Inflammatory macrophage (primary cell): ENCODE results near the gene CFAP61.
A peak's percentile ranks its signal among the peaks of the same experiment; 100 is the strongest.
"Not testable (repeated sequence)": the region's sequence is repeated elsewhere in the genome, so short reads cannot be mapped to it uniquely, and the experiment has no call there.

Source experiments
- DNase-seq, 2 donors: peaks; one replicate each; pipeline ENCODE4 v3.0.0-alpha.2; 2020 to 2022

Gene CFAP61

DNA sequence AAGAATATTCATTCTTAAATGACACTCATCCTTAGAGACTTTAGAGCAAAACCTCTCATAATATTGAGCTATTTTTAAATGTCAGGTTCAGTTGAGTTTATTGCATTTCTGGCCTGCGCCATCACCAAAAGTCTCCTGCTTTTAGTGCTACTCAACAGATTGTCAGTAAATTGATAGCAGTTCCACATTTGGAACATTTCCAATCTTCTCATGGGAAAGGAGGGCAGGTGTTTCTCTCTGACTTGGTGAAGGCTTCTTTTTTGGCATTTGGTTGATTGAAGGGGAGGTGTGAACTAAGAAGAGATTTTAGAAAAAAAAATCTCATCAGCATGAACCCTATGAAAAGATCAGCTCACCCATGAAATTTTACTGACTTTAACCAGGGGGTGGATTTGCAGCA is 189.6 kb downstream of the CFAP61 start:
- DNase-seq: no peak

DNA sequence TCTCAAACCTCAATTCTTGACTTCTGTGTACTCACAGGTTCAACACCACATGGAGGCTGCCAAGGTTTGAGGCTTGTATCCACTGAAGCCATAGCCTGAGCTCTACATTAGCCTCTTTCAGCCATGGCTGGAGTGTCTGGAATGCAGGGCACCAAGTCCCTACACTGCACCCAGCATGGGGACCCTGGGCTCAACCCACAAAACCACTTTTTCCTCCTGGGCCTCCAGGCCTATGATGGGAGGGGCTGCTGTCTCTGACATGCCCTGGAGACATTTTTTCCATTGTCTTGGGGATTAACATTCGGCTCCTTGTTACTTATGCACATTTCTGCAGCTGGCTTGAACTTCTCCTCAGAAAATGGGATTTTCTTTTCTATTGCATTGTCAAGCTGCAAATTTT is 192.1 kb downstream of the CFAP61 start:
- not testable (repeated sequence) for DNase-seq

DNA sequence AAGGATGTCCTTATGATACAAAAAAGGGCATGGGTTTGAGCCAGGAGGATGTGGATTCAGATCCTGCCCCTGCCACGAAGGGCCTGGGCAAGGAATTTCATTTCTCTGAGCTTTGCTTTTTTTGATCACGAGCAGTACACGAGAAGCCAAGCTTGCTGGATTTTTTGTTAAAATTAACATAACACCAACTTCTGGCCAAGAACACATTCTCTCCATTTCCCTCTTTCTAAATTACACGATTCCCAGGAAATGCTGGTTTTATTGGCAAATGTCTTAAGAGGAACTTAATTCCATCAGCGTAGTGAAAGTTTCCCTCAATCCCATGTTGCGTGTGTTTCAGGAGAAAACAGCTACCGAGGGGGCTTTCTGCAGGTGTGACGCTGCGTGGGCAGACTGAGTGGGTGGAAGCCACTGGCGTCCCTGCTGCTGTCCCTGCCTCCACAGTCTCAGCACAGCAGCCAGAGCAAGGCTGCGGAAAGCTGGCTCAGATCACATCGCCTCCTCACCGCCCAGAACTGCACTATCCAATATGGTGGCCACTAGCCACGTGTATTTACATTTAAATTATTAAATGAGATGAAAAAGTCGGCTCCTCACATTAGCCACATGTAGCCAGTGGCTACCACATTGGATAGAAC is 194.8 kb downstream of the CFAP61 start:
- DNase-seq: no peak

DNA sequence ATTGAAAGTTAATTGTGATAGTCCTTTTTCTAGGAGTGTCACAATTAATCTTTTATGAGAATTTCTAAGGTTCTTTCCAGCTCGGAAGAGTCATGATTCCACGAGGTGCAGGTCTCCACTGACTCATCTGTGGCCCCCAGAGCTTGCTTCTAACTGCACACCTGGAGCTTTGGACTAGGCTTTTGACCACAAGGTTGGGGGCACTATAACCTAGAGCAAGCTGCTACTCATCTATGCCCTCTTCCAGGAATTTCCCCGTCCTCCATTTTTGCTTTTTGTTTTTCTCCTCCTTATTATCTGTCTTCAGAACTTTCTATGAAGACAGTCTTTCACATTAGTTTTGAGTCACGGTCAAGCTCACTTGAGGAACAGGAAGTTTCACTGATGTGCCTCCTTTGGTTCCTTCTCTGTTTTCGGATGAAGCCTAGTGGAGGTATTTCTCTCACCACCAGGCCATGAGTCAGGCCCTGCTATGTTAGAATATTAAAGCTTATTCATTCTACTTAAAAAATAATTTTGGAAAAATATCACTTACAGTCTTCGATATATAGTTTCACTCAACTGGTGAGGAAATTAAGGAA is 196.4 kb downstream of the CFAP61 start:
- peak; percentile 71 to 76 for DNase-seq

DNA sequence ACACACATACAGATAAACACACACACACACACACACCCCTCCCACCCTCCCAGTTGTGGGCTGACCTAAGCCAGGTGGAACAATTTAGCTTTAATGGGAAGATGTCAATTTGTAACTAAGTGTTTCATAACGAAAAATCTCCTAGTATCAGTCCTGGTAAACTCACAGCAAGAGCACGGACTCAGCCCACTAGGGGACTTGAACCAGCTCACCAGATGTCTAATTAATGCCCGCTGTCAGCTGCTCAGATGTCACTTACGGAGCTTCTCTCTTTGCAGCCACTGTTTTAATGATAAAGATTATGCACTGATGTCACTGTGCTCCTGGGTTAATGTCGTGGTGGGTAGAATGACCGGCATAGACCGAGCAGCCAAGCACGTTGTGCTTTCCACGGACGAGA is 199.0 kb downstream of the CFAP61 start:
- DNase-seq: no peak

DNA sequence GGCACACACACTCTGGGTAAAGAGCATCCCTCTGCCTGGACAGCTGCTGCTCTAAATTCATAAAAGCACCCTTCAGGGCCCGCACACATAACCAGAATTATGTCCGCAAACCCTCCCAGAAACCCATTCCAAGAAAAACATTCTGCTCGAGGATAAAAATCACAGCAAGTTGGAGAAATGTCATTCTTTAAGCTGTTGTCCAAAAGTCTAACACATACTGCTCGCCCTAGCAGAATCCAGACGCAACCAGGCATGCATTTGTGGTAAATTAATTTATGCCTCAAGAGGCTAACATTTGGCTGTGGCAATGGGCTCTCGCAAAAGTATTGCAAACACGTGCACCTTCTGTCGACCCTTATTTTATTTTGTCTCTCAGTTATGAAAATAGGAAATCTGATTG is 199.5 kb downstream of the CFAP61 start:
- no peak for DNase-seq

DNA sequence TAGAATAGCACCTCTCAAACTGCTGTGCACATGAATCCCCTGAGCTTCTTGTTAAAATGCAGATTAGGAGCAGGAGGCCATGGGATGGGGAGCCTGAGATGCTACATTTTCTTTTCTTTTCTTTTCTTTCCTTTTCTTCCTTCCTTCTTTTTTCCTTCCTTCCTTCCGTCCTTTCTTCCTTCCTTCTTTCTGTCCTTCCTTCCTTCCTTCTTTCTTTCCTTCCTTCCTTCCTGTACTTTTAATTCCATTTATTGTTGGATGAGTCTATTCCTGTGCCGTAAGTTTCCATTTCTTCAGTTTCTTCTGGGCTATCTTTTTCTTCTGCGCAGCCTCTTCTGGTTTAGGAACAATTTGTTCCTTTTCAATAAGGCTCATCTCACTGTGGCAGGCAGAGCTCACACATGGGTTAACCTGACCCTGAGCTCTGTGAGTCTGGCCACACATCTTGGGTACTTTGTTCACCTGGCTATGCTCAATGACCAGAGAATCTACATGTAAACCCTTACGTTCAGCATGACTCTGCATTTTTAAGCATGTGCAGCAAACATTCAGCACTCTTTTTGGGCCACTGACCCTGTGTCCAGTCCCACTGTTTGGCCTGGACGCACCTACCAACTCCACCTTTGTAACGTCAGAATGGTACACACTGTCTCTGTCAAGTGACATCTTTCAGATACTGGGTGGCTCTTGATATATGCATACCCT is 200.9 kb downstream of the CFAP61 start:
- no peak for DNase-seq

DNA sequence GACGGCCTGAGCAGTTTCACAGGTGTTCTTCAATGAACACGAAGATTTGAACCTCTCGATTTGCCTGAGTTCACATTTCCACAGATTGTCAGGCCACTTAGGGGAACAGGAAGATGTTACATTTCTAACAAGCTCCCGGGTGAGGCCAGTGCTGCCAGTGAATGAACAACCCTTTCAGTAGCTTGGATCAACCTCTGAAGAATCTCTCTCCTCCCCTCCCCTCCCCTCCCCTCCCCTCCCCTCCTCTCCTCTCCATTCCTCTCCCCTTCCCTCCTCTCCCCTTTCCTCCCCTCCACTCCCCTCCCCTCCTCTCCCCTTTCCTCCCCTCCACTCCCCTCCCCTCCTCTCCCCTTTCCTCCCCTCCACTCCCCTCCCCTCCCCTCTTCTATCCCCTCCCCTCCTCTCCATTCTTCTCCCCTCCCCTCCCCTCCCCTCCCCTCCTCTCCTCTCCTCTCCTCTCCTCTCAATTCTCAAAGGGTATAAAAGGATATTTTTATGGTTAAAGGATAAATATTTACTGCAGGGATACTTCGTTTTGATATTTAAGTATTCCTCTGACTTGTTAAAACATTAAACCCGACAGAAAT is 201.5 kb downstream of the CFAP61 start:
- DNase-seq: peak in 1 of 2 donors; percentile 20

DNA sequence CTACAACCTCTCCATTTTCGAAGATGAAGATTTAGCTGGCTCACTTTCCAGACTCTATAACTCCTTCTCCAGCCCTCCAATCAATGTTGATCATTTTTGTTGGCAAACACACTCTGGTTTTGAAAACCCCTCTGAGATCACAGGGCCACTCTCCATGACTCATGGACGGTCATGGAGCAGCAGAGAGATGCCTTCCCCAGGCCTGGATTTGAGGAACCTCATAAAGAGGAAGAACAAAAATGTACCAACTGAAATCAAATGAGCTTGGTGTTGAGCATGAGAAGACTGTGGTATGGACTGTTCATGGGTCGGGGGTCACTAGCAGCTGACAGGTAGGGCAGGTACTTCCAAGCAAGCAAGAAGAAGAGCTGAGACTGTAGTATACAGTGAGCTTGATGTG is 202.8 kb downstream of the CFAP61 start:
- DNase-seq: peak; percentile 96 to 97

DNA sequence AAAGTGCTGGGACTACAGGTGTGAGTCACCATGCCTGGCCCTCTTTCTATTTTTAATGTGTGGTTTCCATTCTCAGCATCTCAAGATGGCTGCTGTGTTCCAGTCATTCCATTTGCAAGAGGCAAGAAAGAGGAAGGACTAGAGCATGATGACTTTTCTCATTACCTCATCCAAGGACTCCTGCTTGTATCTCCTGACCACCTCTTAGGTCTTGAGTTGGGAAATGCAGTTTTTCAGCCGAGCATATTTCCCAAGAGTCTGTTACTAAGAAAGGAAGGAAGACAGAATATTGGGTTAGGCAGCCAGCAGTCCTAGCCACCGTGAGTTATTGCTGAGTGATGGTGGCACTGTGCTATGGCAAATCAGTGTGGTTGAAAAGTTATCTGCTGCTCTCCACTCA is 207.2 kb downstream of the CFAP61 start:
- peak; percentile 97 to 99 for DNase-seq

DNA sequence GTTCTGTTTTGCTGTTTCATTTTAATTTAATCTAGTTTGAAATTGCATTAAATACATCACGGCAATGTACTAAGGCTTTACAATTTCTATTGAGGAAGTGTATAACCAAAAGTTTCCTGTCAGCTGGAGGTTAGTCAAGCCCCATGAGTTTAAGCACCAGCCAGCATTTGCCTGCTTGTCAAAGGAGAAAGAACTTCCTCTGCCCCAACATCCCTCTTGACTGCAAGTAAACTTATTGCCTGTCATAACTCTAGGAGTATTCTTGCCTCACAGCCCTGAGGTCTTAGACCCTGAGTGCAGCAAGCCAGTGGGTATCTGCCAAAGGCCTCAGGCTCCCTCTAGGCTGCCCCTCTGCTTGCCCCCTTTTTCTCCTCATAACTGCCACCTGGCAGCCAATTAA is 208.8 kb downstream of the CFAP61 start:
- peak; percentile 94 to 96 for DNase-seq

DNA sequence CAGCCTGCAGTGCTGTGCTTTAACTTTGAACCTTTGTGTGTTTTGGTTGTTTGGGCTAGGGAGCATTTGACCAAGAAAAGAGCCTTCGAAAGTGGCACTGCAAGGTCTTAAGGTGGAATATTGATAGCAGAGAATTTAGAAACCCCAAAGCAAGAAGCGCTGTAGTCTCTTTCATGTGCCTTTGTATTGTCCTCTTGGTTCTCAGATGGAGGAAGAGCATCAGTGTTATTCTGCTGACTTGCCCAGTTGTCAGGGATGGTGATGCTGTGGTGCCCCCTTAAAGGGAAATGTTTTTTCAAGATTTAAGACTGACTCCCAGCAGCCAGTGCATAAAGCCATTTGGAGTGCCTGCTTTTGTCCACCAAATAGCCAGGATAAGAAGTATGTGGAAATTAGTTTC is 212.9 kb downstream of the CFAP61 start:
- DNase-seq: no peak

DNA sequence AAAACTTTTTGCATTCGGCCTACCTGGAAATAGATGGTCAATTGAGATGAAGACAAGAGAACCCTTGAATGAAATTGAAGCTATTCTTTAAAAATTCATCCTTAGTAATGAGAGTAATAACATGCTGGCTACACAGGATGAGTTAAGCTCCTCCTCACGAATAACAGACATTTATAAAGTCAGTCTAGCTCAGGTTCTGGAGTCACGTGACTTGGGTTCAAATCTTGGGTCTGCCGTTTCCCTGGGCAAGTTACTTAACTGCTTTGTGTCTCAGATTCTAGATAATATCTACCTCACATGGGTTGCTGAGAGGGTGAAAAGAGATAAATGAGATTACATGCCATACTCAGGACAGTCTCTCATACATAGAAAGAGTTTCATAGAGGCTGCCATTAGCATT is 214.2 kb downstream of the CFAP61 start:
- DNase-seq: no peak

DNA sequence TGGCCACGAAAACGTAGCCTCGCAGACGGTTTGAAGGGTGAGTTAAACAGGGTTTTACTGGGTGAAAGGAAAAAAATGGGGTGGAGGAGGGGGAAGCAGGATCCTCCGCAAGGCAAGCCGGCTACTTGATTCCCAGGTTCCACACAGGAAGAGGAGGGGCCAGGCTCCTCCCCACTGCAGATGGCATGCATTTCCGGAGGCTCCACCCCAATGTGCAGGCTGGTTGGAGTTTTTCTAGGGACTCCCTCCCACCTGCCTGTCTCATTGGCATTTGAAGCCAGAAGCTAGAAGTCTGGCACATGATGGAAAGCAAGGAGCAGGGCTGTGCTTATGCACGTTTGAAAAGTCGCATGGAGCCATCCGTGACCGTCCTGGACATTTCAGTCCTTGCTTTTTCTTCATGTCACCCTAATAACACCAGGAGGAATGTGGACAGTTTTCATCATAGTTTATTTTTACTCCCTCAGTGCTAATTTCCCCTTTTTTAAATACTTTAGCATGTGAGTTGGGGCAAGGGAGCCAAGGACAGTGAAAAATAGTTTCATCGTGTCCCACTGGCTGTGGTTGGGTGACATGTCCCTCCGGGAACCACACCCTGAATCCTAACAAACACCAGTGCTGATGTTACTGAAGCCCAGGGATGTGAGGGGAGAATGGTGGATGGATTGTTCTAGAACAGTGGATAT is 215.5 kb downstream of the CFAP61 start:
- DNase-seq: peak; percentile 81 to 89

DNA sequence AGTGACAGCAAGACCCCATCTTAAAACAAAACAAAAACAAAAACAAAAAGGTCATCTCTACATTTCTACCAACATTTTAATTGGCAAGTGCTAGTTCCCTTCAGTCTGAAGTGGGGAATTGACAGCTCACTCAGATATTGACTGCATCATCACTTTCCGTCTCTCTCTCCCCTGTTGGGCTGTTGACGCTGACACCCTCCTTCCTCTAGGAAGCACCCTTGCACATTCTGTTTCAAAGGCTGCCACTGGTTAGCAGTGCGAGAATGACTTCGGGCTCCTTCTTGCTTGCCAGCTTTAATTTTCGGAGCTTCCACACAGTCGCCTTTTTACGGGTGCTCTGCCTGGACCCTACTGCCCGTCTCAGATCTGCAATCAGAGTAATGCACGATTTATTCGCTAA is 218.9 kb downstream of the CFAP61 start:
- DNase-seq: peak; percentile 25 to 47

DNA sequence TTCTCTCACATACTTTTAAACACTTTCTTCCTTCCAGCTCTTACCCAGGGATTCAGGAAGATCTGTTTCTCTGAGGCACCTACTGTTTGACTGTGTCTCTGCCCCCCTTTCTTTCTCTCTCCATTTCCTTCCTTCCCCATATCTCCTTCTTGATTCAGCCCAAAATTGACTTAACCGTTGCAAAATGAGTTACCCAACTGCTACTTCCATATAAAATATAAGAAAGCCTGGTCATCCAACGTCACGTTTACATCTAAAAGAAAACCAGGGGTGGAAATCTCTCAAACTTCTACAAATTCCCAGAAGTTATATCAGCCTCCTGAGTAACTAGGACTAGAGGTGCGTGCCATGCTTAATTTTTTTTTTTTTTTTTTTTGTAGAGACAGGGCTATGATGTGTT is 220.4 kb downstream of the CFAP61 start:
- DNase-seq: peak in 1 of 2 donors; percentile 72

DNA sequence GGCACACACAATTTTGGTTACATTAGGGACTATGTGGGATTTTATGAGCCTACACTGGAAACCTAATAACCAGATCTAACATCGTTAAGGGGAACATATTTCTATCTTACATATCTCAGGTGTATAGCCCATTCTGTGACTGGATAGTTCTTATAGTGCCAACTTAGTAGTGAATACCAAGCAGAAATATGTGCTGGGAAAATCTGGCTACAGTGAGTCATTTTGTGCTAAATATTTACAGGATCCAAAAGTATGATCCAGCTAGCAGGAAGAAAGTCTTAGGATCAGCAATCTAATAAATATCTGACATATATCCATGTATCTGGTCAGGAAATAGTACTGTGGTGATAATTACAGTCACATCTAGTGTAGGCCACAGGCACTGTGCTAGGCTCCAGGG is 221.0 kb downstream of the CFAP61 start:
- DNase-seq: no peak

DNA sequence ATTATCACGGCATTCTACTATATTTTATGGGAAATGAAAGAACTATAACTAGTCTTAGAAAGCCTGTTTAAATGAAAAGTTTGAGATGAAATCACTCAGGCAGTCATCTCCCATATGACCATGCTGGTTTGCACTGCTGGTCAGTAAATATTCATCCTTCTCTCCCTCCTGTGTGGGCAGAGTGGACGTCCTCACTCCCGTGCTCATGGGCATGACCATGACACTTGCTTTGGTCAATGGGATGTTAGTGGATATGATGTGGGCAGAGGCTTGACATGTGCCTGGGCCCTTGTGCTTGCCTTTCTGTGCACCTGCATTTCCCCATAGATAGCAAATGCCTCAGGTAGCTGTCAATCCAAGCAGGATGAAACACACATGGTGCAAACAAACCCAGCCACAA is 222.5 kb downstream of the CFAP61 start:
- peak in 1 of 2 donors; percentile 37 for DNase-seq

DNA sequence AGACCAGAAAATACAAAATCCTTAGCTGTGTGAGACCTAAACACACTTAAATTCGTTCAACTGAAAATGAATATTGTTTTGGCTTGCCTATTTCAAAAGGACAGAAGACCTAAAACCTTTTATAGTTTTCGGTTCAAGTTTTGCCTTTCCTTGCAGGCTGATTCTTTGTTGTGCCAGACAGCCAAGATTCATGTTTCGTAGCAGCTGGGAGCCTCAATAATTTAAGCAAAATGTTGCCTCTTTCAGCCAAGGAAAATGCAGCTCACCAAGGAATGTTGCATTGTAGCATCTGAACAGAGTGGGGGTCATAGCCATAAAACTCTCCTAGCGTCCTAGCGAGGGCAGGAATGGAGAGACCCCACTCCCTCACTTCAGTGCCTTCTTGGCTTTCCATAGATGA is 223.3 kb downstream of the CFAP61 start:
- DNase-seq: no peak

DNA sequence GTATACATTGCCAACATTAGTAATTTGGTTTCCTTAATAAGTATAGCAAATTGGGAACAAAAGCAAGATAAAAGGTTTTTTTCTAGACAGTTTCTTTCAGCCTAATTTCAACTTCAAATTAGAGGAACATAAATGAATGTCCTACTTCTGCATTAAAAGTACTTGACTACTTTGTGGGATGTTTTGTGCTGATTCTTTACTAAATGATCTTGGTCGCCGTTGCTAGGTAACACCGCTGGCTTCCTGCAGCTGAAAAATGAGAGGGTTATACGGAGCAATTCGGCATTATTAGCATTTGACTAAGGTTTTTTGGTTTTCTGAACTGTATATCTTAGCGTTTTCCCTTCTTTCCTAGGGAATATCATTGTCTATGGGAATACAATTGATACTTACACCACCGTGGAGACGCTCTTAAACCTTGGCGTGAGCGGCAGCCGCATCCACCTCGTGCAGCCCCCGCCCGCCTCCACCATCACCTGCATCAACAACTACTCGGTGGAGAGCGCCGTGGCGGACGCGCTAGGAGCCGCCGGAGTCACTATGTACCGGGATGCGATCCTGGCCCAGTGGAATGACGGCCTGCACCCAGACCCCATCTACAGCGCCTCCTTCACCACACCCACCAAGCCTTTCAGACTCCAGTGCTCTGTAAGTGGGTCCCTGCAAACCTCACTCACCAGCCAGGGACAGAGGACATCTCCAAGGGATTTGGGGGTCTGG is 224.6 kb downstream of the CFAP61 start:
- DNase-seq: peak; percentile 60 to 76

DNA sequence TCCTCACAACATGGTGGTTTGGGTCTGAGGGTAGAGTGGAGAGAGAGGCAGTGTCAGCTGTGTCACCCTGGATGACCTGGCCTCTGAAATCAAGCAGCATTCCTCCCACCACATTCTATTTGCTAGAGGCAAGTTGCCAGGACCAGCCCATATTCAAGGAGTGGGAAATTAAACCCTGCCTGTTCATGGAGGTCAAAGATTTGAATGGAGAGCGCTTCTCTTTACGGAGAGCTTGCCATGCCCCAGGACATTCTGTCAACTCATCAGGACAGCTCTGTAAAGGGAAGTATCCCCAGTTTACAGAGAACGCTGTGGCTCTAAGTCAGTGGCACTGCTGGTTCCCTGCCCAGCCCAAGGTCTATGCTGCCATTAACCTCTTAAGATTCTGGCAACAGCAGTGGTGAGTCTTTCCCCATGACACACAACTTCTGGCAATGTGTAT is 225.6 kb downstream of the CFAP61 start:
- peak; percentile 39 to 58 for DNase-seq

DNA sequence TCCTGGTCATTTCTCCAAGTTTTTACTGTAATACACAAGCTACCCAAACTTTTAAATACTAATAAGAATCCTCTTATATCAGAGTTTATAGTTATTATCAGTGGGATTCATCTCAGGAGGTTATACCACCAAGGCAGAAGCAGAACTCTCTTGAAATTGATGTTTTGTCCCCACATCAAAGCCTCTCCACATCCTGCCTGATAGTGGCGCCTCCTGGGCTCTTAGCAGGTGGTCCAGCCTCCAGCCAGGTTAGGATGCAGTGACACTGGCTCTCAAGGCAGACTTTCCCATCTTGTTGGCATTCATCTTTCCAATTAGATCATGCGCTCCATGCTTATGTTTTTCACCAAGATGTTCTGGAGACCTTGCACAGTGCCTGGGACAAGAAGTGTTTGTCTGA is 233.7 kb downstream of the CFAP61 start:
- DNase-seq: no peak
